GM12873 (cell line): Measurements from ENCODE around the gene TLR8.

Experiments
- CTCF ChIP-seq: IDR thresholded peaks from 2 replicates; pipeline ENCODE4 v1.5.1; 2012; ENCODE audit warnings: low read depth, mild to moderate bottlenecking, moderate library complexity, low read length, control low read depth; ENCODE audit not compliant: insufficient read depth; ENCODE audit errors: missing control alignments

The TLR8 gene

GRCh38 chrX:12929701-12930100 lies 23.3 kb downstream of the TLR8 start:
- no peak for TF ChIP-seq CTCF

GRCh38 chrX:12930150-12930549 lies 23.7 kb downstream of the TLR8 start:
- TF ChIP-seq CTCF, result no peak

GRCh38 chrX:12932244-12932643 lies 25.8 kb downstream of the TLR8 start:
- no peak for TF ChIP-seq CTCF

- no peak for TF ChIP-seq CTCF
These were observed 28.4 kb downstream of the TLR8 start for GRCh38 chrX:12934850-12935249.

- no peak for TF ChIP-seq CTCF
These were observed 30.5 kb downstream of the TLR8 start for GRCh38 chrX:12936947-12937346.

GRCh38 chrX:12945494-12945893 lies 39.1 kb downstream of the TLR8 start:
- TF ChIP-seq CTCF, result no peak

- no peak for TF ChIP-seq CTCF
These were observed 40.0 kb downstream of the TLR8 start for GRCh38 chrX:12946406-12946805.
